HG03060 (cell line): ENCODE results near the gene PILRA.
"Not testable (repeated sequence)": the region's sequence is repeated elsewhere in the genome, so short reads cannot be mapped to it uniquely, and the experiment has no call there.

ENCODE experiments used
- ATAC-seq: cut with Tn5 transposase; IDR thresholded peaks from one replicate; pipeline ENCODE4 v1.9.1; 2021; ENCODE audit warnings: low read depth, moderate number of reproducible peaks; ENCODE audit not compliant: unreplicated experiment

The PILRA gene

GRCh38 chr7:100357131-100357561 is 16.1 kb upstream of the PILRA start:
- no peak for ATAC-seq

DNA sequence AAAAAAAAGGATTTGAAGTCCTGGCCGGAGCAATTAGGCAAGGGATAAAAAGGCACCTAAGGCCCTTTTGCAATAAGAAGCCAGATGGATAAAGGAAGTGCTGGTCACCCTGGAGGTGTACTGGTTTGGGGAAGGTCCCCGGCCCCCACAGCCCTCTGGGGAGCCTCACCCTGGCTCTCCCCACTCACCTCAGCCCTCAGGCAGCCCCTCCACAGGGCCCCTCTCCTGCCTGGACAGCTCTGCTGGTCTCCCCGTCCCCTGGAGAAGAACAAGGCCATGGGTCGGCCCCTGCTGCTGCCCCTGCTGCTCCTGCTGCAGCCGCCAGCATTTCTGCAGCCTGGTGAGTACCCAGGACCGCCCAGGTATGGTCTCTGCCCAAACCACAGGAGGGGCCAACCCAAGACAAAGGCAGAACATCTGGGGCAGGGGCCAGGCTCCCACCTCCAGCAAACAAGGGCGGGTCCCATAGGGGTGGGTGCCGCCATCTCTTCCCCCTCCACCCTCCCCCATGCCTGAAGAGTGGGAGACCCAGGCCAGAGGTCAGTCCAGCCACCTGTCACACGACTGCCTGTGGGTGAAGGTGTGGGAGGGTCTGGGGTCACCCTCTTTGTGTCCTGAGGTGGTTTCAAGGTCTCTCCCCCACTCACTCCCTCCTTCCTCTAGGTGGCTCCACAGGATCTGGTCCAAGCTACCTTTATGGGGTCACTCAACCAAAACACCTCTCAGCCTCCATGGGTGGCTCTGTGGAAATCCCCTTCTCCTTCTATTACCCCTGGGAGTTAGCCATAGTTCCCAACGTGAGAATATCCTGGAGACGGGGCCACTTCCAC is 15.0 kb upstream of the PILRA start, which contains the start of gene PILRB:
TSS of gene PILRB (plus strand) at position 91 of the 830 bp plus-strand sequence. CDS start at position 277, 186 bp downstream.
- no peak for ATAC-seq

GRCh38 chr7:100358857-100359212 is 14.5 kb upstream of the PILRA start:
- ATAC-seq: no peak

DNA sequence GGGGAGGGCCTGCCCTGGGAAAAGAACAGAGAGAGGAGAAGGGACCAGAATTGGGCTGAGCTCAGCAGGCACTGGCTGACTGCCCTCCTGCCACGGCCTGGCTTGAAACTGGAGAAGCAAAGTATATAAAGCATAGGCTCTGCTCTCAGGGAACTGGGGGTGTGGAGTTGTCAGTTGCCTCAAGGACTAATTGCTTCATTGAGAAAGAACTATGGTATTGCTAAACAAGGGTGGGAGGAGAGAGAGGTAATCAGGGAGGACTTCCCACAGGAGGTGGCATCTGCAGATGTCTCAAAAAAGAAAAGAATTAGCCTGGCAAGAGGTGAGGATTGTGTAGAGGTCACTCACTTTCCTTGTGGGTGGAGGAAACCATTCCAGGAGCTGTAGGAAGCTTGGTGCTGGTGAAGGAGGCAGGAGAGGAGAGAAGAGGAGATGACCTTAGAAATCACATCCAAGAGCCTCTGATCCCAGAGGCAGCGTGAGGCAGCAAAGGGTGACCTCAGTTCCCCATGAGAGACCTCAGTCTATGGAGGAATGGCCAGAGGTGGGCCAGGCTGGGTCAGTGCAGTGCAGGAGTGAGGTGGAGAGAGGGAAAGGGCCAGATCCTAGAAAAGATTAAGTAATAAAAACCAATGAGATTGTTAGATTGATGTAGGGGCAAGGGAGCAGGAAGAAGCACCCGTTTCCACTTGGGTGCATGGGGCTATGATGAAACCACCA is 13.0 kb upstream of the PILRA start:
- no peak for ATAC-seq

GRCh38 chr7:100363098-100363497 is 10.2 kb upstream of the PILRA start:
- ATAC-seq: no peak

- not testable (repeated sequence) for ATAC-seq
These were observed 9.5 kb upstream of the PILRA start for GRCh38 chr7:100363797-100364196.

DNA sequence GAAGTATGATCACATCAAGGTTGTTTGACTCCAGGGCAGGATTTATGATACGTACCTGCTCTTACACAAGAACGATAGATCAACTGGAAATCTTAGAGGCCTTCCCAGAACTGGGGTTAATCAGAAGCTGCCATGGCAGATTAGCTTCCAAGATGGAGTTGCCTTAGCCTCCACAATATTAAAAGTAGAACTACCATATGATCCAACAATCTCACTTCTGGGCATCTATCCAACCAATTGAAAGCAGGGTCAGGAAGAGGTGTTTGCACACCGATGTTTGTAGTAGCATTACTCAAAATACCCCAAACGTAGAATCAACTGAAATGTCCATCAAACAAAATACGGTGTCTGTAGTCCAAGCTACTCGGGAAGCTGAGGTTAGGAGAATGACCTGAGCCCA is 8.8 kb upstream of the PILRA start:
- no peak for ATAC-seq

DNA sequence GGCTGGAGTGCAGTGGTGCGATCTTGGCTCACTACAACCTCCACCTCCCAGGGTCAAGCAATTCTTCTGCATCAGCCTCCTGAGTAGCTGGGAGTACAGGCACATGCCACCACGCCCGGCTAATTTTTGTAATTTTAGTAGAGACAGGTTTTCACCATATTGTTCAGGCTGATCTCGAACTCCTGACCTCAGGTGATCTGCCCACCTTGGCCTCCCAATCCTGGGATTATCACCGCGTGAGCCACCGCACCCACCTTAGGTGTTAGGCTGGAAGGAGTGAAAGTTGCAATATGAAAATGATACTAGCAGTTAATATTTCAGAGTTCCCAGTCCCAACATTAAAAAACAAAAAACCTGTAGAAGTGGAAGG is 7.3 kb upstream of the PILRA start:
- not testable (repeated sequence) for ATAC-seq

GRCh38 chr7:100366411-100367250 is 6.7 kb upstream of the PILRA start:
- ATAC-seq: no peak

DNA sequence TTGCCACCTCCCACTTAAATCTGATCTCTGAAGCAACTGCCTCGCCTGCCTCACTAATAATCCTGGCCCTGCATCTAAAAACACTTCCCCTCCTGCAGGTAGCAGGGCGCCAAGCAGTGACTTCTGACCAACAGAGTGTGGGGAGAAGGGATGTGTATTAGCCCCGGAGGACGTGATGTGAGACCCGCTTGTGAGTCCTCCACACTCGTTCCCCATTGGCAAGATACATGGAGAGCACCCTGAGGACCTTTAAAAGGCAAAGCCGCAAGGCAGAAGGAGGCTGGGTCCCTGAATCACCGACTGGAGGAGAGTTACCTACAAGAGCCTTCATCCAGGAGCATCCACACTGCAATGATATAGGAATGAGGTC is 6.1 kb upstream of the PILRA start:
- ATAC-seq: no peak

DNA sequence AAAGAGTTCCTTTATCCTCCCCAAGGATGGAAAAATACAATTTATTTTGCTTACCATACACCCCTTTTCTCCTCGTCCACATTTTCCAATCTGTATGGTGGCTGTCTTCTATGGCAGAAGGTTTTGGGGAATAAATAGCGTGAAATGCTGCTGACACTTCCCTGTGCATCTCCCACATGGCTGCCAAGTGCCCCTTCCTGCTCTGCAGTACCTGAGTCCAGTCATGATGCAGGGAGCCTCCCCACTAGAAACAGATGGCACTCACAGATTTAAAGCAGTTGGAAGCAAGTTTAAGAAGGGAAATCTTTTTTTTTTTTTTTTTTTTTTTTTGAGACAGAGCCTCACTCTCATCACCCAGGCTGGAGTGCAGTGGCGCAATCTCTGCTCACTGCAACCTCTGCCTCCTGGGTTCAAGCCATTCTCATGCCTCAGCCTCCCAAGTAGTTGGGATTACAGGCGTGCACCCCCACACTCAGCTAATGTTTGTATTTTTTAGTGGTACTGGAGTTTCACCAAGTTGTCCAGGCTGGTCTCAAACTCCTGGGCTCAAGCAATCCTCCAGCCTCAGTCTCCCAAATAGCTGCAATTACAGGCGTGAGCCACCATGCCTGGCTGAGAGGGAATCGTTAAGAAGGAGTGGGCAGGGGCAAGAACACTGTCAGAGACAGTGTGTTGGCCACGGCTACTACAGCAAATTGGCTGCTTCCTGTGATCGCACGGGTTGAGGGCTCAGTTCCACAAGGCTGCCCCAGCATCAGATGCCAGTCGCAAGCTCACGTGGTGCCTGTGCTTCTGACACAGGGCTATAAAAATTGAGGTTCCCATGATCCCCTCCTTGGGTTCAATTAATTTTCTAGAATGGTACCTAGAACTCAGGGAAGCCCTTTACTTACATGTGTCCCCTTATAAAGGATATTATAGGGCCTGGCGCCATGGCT is 5.3 kb upstream of the PILRA start:
- ATAC-seq: no peak

- ATAC-seq: peak; percentile 68
These were observed 4.2 kb upstream of the PILRA start for GRCh38 chr7:100369105-100369504.

DNA sequence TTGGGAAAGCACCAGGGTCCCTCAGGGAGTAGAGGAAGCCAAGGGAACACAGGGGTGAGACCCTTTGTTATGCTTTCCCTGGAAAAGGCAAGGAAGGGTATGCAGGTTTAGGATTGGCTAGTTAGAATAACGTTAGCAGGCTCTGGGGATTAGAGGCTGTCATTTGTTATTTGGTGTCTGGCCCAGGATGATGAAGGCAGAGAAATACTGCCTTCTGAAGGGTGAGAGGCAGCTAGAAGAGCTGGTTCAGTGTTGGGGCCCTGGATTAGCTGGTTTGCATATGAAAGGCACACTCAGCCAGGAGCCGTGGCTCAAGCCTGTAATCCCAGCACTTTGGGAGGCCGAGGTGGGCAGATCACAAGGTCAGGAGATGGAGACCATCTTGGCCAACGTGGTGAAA is 3.0 kb upstream of the PILRA start:
- no peak for ATAC-seq

DNA sequence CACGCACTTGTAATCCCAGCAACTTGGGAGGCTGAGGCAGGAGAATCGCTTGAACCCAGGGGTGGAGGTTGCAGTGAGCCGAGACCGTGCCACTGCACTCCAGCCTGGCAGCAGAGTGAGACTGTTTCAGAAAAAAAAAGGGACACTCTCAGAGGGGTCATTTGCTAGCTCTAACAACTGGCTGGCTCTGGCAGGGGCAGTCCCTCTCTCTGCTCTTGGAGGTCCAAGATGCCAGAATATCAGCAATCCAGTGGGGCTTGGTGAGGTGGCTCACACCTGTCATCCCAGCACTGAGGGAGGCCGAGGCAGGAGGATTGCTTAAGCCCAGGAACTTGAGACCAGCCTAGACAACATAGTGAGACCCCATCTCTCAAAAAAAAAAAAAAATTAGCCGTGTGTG is 2.5 kb upstream of the PILRA start:
- no peak for ATAC-seq

DNA sequence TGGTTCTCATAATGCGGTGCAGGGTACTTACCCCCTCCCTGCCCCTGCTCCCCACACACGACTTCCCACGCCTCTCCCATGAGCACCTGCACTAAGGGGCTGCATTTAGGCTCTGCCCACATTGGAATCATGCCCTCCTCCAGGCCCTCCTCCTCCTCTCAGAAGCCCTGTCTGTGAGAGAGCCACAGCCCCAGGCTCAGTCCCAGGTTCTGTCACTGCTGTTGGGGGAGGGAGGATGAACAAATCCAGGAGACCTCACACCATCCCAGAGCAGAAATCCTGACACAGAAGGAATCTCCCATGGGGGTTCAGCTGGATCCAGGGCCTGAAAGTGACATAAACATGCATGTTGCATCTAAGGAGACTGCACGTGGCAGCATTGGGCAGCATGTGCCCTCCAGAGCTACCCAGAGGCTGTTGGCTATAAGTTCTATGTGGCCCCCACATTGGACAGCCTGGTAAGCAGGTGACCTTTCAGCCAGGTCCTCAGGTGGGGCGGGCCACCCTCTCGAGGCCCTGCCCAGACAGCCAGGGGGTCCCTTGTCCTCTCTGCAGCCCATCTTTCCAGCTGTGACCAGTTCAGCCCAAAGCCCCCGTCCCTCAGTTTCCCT is 1.6 kb upstream of the PILRA start:
- ATAC-seq: no peak

- no peak for ATAC-seq
These were observed 1.0 kb upstream of the PILRA start for GRCh38 chr7:100372256-100372655.

DNA sequence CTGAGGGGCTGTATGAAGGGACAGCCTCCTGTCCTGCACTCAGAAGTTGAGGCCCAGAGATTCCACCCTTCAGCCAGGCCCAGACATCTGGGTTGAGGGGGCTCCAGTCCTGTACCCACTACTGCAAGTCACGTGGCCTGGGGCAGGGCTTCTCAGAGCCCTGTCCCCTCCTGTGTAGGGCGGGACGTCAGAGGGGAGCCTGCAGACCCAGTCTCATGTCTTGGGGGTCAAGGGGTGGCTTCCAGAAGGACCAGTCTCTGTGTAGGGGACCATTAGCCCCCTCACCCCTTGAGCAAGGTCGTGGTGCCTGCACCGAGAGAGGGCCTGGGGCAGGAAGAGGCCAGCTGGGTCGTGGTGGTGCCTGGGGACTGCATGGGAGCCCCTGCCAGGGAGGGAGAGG is 593 bp upstream of the PILRA start:
- no peak for ATAC-seq

- ATAC-seq: not testable (repeated sequence)
These were observed 747 bp downstream of the PILRA start for GRCh38 chr7:100373870-100374598.

GRCh38 chr7:100374601-100375000 is 1.3 kb downstream of the PILRA start:
- ATAC-seq: no peak
